A549 (cell line): ENCODE results near the gene NCOA7. TPM values are rescaled to one million over a fixed set of nuclear protein-coding genes. Genes with fewer than 3 reads are reported as not detected.

Source experiments
- ATAC-seq, 2 experiments: fragments of 200-7000 bp in 1 of 2; fragments of >200 bp in 1 of 2; cut with Nextera tagmentation in 1 of 2; cut with Tn5 transposase in 1 of 2; 3 replicates each; pipeline versions ENCODE4 v1.8.0 to v1.9.1; 2018 to 2020; ENCODE audit warnings: mild to moderate bottlenecking in 1 of 2, moderate library complexity in 1 of 2
- CTCF ChIA-PET: fragments of 300-600 bp; sonication (Branson Sonifier 250); formaldehyde crosslinking; extraction: SDS; loops from one replicate; lab custom pipeline; 2021; ENCODE audit warnings: antibody characterized with exemption, inconsistent platforms; lab: Yijun Ruan, JAX
- POLR2A ChIA-PET: fragments of 350-600 bp; formaldehyde crosslinking; extraction: SDS; loops from one replicate; lab custom pipeline; 2021; ENCODE audit warnings: antibody characterized with exemption, inconsistent platforms; lab: Yijun Ruan, JAX
- DNase-seq, 2 experiments: peaks; one replicate each; pipeline versions ENCODE4 v3.0.0 to v3.0.0-alpha.2; 2011 to 2016; ENCODE audit warnings: low read depth in 1 of 2, low spot score in 1 of 2
- FAIRE-seq: peaks from 2 replicates; lab custom pipeline; 2011; peaks lifted over from hg19 to GRCh38; lab: Jason Lieb, UNC
- H3K27ac ChIP-seq, 2 experiments: fragments of >200 bp; sonication (Bioruptor Twin); formaldehyde crosslinking; 3 replicates each; pipeline ENCODE4 v1.5.1; 2016 to 2017
- H3K4me1 ChIP-seq: fragments of >200 bp; sonication (Bioruptor Twin); formaldehyde crosslinking; 3 replicates; pipeline ENCODE4 v1.6.1; 2016
- H3K4me2 ChIP-seq: fragments of >200 bp; sonication (Bioruptor Twin); formaldehyde crosslinking; 3 replicates; pipeline ENCODE4 v1.6.1; 2016
- H3K4me3 ChIP-seq: fragments of >200 bp; sonication (Bioruptor Twin); formaldehyde crosslinking; 3 replicates; pipeline ENCODE4 v1.5.1; 2016
- H3K9me3 ChIP-seq: fragments of >200 bp; sonication (Bioruptor Twin); formaldehyde crosslinking; 3 replicates; pipeline ENCODE4 v1.6.1; 2016
- CBX8 ChIP-seq: fragments of 200-600 bp; sonication (generic); IDR thresholded peaks from 2 replicates; pipeline ENCODE4 v1.6.1; 2016
- FOSL2 ChIP-seq, 2 experiments: fragments of 450-650 bp in 1 of 2; fragments of >200 bp in 1 of 2; sonication (Bioruptor Twin) in 1 of 2; formaldehyde crosslinking; IDR thresholded peaks; 2 replicates each; pipeline versions ENCODE4 v1.5.0 to v1.6.1; 2016 to 2020; ENCODE audit warnings: mild to moderate bottlenecking in 1 of 2, moderate library complexity in 1 of 2
- NFE2L2 ChIP-seq: fragments of 150-350 bp; conservative IDR thresholded peaks from 2 replicates; pipeline ENCODE4 v1.6.1; 2014; ENCODE audit warnings: low read length
- PHF8 ChIP-seq: fragments of 200-600 bp; sonication (generic); IDR thresholded peaks from 2 replicates; pipeline ENCODE4 v1.6.1; 2016; ENCODE audit warnings: low read depth, mild to moderate bottlenecking, antibody characterized with exemption, moderate library complexity, borderline replicate concordance
- POLR2A ChIP-seq: IDR thresholded peaks from 2 replicates; pipeline ENCODE4 v1.6.1; 2012; ENCODE audit warnings: mild to moderate bottlenecking, low read length
- RNF2 ChIP-seq: fragments of 200-600 bp; sonication (generic); IDR thresholded peaks from 2 replicates; pipeline ENCODE4 v1.6.1; 2016; ENCODE audit warnings: low read depth, mild to moderate bottlenecking, antibody characterized with exemption, moderate library complexity, borderline replicate concordance
- TFCP2L1 ChIP-seq: fragments of 250-450 bp; sonication (Bioruptor Pico); IDR thresholded peaks from 2 replicates; pipeline ENCODE4 v1.5.0; 2021; ENCODE audit warnings: mild to moderate bottlenecking
- WGBS: methylation state at CpG from one replicate; pipeline ENCODE4 v1.1.6; 2017; ENCODE audit errors: missing lambda C conversion rate; 5-methylcytosine and 5-hydroxymethylcytosine counted together
- polyA plus RNA-seq, 4 experiments: library from polyadenylated mRNA; depleted of rRNA in 3 of 4; stranded (reverse); fragments of >200 nt; fragmentation: RNase III in 1 of 4; extraction: RNeasy Plus Mini Kit Qiagen cat#74134 plus additional on column Dnase treatment in 1 of 4; gene quantifications; 2 replicates in 3 of 4; 3 replicates in 1 of 4; pipeline ENCODE4 v1.2.3, GENCODE V29; 2011 to 2017
- TF ChIP-seq, protein P1 (sequence below): fragments of >200 bp; sonication (Bioruptor Twin); formaldehyde crosslinking; IDR thresholded peaks from 3 replicates; pipeline ENCODE4 v1.5.1; 2016
- TF ChIP-seq, protein P2 (sequence below): IDR thresholded peaks from 2 replicates; pipeline ENCODE4 v1.6.1; 2012
- TF ChIP-seq, protein P3 (sequence below): IDR thresholded peaks from 2 replicates; pipeline ENCODE4 v1.6.1; 2012; ENCODE audit warnings: low read depth, borderline replicate concordance

The NCOA7 gene
- polyA plus RNA-seq, 2 of the 4 experiments (the other 2 are of a cell fraction), result 66.4 to 195 TPM

GRCh38 chr6:125747589-125748405 lies 43.0 kb upstream of the NCOA7 start:
- no peaks in the 10 kb centered on the region; the same call in 2 of the 3 replicates for H3K9me3 ChIP-seq
- ChIA-PET POLR2A (no interaction called here), CTCF (interaction anchor here (0.9 to 1.6 kb wide), 2 partner anchors 22 to 436 kb away, joined by 3 to 4 read pairs; no protein-coding TSS in a partner anchor)
- peaks cover 23% of the 10 kb centered on the region; the same call in 2 of the 3 replicates for H3K4me1 ChIP-seq
- no peak for DNase-seq
- FAIRE-seq, result no peak
- peak overlapping the region; percentile 76 for H3K4me3 ChIP-seq
- no peak overlapping the region for H3K27ac ChIP-seq
- peak overlapping the region; percentile 100 for H3K4me2 ChIP-seq
- no peak for TF ChIP-seq NFE2L2
- peak; percentile 81 for TF ChIP-seq RNF2
- TF ChIP-seq TFCP2L1 (CRISPR knock-in tag), result no peak
- TF ChIP-seq CBX8, result peak; percentile 3; the same call in 1 of the 2 replicates
- WGBS, result 1% methylated on average over 43 of the region's 76 CpGs
- peak; percentile 28 to 64; a peak in 4 of 6 replicates for ATAC-seq

- FAIRE-seq, result no peak
- ATAC-seq, result peak; percentile 30 to 57; a peak in 4 of 6 replicates
- DNase-seq, result no peak
- POLR2A ChIA-PET, result no interaction called here
- WGBS, result 5% methylated on average over 35 of the region's 42 CpGs
- TF ChIP-seq POLR2A (no peak), RNF2 (peak; percentile 83; the same call in 1 of the 2 replicates), CBX8 (peak; percentile 86; the same call in 1 of the 2 replicates)
- TF ChIP-seq, protein P1, sequence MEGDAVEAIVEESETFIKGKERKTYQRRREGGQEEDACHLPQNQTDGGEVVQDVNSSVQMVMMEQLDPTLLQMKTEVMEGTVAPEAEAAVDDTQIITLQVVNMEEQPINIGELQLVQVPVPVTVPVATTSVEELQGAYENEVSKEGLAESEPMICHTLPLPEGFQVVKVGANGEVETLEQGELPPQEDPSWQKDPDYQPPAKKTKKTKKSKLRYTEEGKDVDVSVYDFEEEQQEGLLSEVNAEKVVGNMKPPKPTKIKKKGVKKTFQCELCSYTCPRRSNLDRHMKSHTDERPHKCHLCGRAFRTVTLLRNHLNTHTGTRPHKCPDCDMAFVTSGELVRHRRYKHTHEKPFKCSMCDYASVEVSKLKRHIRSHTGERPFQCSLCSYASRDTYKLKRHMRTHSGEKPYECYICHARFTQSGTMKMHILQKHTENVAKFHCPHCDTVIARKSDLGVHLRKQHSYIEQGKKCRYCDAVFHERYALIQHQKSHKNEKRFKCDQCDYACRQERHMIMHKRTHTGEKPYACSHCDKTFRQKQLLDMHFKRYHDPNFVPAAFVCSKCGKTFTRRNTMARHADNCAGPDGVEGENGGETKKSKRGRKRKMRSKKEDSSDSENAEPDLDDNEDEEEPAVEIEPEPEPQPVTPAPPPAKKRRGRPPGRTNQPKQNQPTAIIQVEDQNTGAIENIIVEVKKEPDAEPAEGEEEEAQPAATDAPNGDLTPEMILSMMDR, result no peak
- TF ChIP-seq, all 56 proteins: peak for 2
- peak overlapping the region; percentile 100 for H3K4me2 ChIP-seq
- CTCF ChIA-PET, result interaction anchor here (0.9 to 1.6 kb wide), 2 partner anchors 21 to 437 kb away, joined by 3 to 4 read pairs; no protein-coding TSS in a partner anchor
- peak overlapping the region; percentile 76 for H3K4me3 ChIP-seq
- peaks cover 23% of the 10 kb centered on the region; the same call in 2 of the 3 replicates for H3K4me1 ChIP-seq
- peak overlapping the region; percentile 33 to 73; a peak in 4 of 6 replicates for H3K27ac ChIP-seq
- no peaks in the 10 kb centered on the region; the same call in 2 of the 3 replicates for H3K9me3 ChIP-seq
Measured at GRCh38 chr6:125748406-125749172, 42.2 kb upstream of the NCOA7 start.

- DNase-seq, result peak; percentile 72 to 80
- Histone ChIP-seq H3K9me3 (no peaks in the 10 kb centered on the region; the same call in 2 of the 3 replicates), H3K4me1 (peaks cover 23% of the 10 kb centered on the region; the same call in 2 of the 3 replicates), H3K4me2 (peak within 1 kb of the TSS; percentile 100), H3K4me3 (peak within 1 kb of the TSS; percentile 76), H3K27ac (peak within 1 kb of the TSS; percentile 33 to 73; a peak in 4 of 6 replicates)
- 3% methylated on average over 24 of the region's 95 CpGs for WGBS
- ATAC-seq, result peak; percentile 90 to 92
- CTCF ChIA-PET, result interaction anchor here (0.5 to 0.9 kb wide), 2 partner anchors 436 to 1256 kb away, joined by 3 read pairs; no protein-coding TSS in a partner anchor
- TF ChIP-seq, protein P2, sequence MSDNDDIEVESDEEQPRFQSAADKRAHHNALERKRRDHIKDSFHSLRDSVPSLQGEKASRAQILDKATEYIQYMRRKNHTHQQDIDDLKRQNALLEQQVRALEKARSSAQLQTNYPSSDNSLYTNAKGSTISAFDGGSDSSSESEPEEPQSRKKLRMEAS, result no peak
- TF ChIP-seq PHF8 (peak; percentile 33; the same call in 1 of the 2 replicates), FOSL2 (IDR thresholded peaks at IDR 0.05) (no peak), FOSL2 (CRISPR knock-in tag; IDR thresholded peaks at IDR 0.05) (no peak)
- TF ChIP-seq, protein P3, sequence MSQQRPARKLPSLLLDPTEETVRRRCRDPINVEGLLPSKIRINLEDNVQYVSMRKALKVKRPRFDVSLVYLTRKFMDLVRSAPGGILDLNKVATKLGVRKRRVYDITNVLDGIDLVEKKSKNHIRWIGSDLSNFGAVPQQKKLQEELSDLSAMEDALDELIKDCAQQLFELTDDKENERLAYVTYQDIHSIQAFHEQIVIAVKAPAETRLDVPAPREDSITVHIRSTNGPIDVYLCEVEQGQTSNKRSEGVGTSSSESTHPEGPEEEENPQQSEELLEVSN, result peak; percentile 60; the same call in 1 of the 2 replicates
- POLR2A ChIA-PET, result no interaction called here
- FAIRE-seq, result no peak
Measured at GRCh38 chr6:125749173-125749864, 41.4 kb upstream of the NCOA7 start, which contains the start of gene HEY2. Gene HEY2 (plus strand): TSS chr6:125749632. CDS start chr6:125749777, 145 bp downstream.
